Stimulated activated naive CD8-positive, alpha-beta T cell treated with anti-CD3 and anti-CD28 coated beads, Interleukin-15, Interleukin-2, amounts not matched to agents 100 U/mL and 50 U/mL, for 24 hours (primary cell): Measurements from ENCODE around the gene RNF10.
"Not testable (repeated sequence)": the region's sequence is repeated elsewhere in the genome, so short reads cannot be mapped to it uniquely, and the experiment has no call there.

Experiments
- ATAC-seq: fragments of 150-1000 bp; cut with Tn5 transposase; one replicate; pipeline ENCODE4 v1.10.0; 2021
- DNase-seq: peaks from one replicate; pipeline ENCODE4 v3.0.0; 2021

RNF10 gene

DNA sequence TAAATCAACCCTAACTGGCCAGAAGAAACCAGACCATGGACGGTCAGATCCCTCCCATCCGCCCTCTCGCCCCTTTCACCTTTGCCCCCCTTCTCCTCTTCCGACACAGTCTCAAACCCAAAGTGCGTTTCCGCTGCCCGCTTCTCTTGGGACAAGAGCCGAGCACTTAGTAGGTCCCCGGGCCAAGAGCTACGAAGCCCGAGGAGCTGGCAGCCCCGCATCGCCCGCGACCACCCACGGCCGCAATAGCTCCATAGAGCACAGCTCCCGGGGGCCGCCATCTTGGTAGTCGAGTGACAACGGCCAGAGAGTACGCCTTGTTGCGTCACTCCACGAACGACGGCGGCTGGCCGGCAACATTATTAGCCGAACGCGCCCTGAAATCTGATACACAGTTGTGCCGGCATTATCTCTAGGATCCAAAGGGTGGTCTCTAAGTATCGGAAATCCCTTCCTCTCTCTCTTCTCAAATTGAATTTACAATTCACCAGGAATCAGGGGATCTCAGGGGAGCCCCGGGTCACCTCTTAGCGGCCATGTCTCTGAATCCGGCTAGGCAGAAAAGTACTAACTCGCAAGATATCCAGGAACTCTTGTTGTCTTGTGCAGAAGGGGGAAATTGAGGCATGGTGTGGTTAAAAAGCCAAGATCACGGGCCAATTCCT, 5.2 kb upstream of the RNF10 start, which contains the start of gene COQ5:
Gene COQ5 (minus strand): TSS at position 298 of the 665 bp plus-strand sequence. CDS start 17 bp downstream, at position 281.
- ATAC-seq: peak; percentile 96
- DNase-seq: peak; percentile 89

DNA sequence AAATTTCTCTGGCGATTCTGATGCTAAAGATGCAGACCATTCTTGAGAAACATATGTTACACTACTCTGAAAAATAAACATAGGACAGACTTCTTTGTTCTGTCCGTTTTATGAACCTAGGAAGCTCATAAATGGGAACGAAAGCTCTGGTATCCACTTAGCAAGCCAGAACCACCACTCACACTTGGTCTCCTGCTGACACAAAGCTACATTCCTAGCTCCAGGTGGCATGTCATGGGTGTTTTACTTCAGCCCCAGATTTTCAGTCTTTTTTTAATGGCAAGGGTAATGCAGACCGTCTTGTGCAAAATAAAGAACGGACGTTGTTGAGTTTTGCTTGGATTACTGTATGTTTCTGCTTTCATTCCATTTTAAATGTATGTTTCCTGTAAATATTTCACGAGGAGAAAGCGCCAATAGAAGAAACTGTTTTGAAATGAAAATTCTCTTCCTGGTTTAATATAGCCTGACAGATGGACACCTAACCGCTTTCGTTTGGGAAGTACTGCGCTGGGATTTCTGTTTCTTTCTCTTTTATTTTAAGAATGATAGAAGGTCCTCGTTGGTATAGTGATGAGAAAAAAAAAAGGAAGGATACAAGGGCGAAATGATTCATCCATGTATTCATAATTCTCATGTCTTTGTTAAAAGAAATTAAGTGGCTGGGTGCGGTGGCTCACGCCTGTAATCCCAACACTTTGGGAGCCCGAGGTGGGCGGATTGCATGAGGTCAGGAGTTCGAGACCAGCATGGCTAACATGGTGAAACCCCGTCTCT, 4.3 kb upstream of the RNF10 start:
- DNase-seq: peak; percentile 23
- no peak for ATAC-seq

DNA sequence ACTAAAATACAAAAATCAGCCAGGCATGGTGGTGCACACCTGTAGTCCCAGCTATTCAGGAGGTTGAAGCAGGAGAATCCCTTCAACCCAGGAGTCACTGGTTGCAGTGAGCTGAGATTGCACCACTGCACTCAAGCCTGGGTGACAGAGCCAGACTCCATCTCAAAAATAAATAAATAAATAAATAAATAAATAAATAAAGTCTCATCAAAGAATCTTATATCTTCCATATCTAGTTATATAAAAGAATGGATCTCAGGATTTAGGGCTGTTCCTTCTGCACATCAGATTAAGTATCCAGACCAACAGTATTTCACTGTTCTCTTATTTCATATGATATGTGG, 3.8 kb upstream of the RNF10 start:
- DNase-seq, ATAC-seq: not testable (repeated sequence)

DNA sequence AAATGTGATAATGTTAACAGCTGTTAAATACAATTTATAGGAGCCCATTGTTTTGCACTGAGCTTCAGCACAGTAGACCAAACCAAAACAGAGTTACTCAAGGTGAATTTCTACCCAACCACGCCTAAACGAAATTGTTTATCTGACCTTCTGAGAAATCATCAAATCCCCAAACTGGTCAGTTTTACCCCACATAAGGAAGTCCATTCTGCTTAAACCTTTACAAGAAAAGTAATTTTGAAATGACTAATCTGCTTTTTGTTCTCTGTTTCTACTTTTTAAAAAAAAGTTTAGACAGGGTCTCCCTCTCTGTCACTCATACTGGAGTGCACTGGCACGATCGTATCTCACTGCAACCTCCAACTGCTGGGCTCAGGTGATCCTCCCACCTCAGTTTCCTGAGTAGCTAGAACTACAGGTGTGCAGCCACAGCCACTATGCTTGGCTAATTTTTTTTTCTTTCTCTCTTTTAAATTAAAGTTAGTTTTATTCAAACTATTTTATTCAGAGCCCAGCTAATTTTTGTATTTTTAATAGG, 1.4 kb upstream of the RNF10 start:
- no peak for ATAC-seq
- no peak for DNase-seq

DNA sequence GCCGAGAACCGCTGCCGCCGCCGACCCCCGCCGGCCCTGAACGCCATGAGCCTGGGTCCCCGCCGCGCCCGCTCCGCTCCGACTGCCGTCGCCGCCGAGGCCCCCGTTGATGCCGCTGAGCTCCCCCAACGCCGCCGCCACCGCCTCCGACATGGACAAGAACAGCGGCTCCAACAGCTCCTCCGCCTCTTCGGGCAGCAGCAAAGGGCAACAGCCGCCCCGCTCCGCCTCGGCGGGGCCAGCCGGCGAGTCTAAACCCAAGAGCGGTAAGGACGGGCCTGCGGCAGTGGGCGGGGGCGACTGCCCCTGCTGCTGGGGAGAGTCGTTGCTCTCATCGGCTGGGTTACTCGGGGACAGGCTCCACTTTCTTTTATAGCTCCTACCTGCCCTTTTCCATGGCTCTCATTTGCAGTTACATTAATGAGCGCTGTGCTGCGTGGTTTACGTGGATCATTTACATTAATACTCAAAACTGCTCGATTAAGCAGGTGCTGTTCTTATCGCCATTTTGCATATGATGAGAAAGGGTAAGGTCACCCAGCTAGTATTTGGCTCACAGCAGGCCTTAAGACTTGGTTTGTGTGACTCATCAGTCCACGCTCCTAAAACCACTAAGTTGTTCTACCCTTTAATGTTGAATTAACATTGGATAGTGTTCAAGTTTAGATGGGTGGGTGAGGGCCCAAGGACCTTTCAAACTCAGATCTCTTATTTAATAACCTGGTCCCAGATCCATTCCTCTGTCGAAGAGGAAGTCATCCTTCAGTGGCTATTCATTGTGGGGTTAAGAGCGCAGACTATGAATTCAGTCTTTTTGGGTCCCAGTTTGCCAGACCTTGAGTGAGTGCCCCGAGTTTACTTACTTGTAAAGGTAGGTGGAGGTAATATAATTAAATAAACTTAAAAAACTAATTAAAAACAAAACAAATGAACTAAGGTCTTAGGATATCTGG, 823 bp downstream of the RNF10 start:
- ATAC-seq: peak; percentile 75

DNA sequence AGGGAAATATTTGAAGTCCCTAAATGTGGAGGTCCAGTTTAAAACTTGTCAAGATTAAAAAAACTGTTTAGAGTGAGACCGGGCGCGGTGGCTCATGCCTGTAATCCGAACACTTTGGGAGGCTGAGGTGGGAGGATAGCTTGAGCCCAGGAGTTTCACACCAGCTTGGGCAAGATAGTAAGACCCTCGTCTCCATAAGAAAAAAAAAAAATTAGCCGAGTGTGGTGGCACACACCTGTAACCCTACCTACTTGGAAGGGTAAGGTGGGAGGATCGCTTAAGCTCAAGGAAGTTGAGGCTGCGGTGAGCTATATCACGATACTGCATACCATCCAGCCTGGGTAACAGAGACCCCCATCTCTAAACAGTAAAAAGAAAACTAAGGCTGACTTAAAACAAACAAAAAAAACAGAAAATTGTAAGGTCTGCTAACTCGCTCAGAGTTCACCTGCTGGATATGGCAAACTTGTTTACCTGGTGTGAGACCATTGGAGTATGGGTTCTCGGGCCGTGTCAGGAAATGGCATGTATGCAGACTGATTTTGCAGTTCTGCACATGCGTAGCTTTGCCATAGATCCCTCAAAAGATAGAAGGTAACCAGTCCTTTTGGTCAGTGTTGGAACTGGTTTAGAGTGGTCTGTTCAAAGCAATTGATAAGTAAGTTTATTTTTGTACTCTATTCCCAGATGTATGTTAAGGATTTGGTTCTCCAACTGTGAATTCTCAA, 2.1 kb downstream of the RNF10 start:
- ATAC-seq: no peak
- peak; percentile 24 for DNase-seq

More for the DNA sequence above, 823 bp downstream of the RNF10 start:
- peak; percentile 59 for DNase-seq

DNA sequence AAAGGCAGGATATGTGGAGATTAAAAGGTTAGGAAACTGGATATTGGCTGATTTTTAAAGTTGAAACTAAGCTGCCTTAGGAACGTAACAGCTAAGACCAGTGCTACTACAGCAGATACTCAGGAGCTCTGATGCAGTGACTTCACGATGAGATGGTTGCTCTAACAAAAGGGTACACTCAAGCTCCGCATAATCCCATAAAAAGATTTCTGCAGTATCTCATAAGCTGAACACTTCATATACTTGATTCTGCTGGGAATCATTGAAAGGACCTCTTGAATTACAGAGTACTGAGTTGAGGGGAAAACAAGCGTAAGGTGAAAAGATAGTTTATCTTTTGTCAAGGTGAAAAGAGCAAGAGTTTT, 3.7 kb downstream of the RNF10 start:
- DNase-seq (no peak), ATAC-seq (no peak)

DNA sequence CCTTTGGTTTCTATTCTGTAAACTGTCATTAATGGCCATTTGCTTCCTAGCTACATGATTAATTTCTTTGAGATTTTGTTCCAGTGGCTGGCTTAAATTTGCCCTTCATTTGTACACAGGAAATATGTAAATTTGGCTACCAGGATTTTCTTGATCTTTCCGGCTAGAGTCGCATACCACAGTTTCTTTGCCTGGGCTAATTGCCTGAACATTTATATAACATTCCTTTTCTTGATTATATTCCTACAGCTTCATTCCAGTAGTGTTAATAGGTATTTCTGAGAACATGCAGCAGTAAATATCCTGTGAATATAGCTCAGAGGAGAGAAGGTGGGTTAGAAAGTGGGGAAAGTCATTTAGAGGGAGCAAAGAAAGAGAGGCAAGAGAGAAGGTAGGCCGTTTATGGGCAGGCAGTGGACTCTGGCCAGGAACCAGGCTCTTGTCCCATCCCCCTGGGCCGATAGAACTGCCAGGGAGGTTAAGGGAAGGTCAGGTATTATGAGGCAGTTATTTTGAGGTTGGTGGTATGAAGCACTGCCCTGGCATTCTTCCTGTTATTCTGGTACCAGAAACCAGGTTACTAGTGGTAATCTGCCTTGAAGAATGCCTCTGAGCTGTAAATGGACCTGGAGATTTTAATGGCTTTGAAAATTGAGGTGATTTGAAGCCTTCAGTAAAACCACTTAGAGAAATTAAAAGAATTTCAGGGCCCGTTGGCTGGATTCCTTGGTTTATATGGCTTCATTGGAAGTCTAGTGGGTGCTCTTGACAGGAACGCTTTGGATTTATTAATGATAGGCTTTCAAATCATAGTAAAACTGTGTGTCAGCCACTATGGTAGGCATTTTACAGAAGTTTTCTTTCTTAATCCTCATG, 4.4 kb downstream of the RNF10 start:
- DNase-seq: no peak

DNA sequence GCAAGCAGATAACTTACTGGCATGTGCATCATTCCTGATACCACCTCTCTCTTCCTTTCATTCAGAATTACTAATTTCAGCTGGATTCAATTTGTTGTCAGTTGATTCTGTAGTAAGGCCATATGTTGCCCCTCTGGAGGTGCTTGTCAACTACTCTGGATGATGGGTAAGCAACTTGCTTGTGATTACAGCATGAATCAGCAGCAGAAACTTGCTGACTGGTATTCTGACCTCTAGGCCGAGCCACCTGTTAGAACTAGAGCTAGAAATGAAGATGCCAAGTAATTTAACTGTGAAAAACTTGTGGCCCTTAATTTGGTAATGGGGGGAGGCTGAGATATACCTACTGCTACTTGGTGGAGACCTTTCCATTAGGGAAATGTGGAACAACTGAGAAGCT, 5.1 kb downstream of the RNF10 start:
- DNase-seq (no peak), ATAC-seq (no peak)

More for the DNA sequence above, 4.4 kb downstream of the RNF10 start:
- ATAC-seq: no peak

DNA sequence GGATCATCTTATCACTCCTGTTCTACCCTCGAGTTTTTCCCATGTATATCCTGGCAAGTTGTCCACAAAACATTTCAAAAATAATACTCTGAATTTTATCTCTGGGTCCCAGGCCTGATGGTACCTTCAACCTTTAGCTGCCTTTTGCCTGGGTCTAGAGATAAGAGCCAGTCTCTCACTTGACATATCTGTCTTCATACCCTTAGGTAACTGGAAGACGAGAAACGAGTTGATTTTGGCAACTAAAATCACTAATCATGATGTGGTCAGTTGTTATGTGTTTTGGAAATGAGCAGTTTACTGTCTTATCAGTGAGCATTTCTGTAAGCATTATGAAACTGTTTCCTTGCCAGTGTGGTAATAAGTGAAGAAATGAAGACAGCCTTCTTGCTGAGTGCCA, 6.3 kb downstream of the RNF10 start:
- ATAC-seq: no peak

DNA sequence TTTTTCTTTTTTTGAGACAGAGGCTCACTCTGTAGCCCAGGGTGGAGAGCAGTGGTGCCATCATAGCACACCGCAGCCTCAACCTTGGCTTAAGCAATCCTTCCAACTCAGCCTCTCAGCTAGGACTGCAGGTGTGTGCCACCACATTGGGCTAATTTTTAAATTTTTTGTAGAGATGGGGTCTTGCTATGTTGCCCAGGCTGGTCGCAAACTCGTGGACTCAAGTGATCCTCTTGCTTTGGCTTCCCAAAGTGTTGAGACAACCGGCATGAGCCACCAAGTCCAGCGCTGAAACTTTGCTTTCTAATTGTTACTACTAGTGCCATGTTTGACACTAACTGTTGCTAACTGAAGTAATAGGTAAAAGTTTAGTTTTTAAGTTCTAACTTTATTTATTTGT, 8.0 kb downstream of the RNF10 start:
- no peak for ATAC-seq
- no peak for DNase-seq

More for the DNA sequence above, 6.3 kb downstream of the RNF10 start:
- no peak for DNase-seq

DNA sequence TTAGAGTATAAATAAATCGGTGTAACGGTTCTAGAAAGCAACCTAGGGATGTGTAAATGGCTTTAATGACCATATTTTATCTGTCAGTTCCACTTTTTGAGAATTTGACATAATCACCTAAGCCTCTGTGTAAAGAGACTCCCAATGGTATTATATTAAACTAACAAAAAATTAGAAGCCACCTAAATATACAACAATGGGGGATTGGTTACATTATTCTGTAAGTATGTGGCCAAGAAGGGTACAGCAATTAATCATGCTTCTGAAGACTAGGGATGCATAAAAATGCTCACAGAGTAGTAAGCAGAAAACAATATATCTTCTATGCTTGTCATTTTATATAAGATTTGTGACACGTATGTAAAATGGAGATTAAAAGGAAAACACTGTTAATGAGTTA, 10.5 kb downstream of the RNF10 start:
- ATAC-seq (no peak), DNase-seq (no peak)

DNA sequence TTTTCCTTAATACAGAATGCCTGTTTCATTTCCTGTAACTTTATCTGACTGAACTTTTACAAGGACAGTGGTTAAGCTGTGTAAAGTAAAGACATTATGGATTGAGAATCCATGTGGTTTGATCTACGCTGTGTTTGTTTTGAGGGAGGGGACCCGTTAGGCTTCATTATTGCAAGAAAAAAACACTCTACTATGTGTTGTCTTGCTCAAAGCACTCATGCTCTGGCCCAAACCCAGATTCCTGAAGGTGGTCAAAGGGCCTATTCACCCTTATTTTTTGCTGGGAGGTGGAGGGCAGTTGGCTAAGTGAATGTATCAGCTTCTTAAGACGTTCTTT, 11.9 kb downstream of the RNF10 start:
- no peak for DNase-seq
- no peak for ATAC-seq

DNA sequence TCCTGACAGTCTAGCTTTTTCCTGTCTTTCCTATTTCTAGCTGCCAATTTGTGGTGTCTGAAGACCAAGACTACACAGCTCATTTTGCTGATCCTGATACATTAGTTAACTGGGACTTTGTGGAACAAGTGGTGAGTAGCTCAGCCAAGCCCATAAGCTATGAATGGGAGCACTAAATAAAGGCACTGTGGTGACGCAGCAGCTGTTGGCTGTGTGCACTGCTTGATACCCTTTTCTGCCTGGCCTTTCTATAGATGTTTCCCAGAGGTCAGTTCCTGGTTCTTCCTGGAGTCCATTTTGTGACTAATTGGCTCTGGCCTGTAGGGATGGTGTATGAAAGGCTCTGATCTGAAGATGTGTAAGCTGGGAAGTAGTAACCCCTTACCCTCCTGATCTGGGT, 20.5 kb downstream of the RNF10 start:
- ATAC-seq: no peak
- DNase-seq: no peak

DNA sequence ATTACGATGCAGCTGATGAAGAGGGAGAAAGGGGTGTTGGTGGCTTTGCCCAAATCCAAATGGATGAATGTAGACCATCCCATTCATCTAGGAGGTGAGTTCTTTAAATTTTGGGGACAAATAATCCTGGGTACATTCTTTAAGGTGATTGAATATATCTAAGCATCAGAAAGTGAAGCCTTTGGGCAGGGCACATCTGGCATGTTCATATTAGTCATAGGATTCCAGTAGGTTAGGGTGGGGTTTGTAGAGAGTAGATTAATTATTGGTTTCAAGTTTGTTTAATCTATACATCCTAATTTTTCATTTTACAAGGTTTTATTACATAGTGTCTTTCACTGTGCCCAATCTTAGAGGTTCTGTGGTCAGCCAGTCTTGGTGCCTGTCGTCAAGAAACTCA, 23.4 kb downstream of the RNF10 start:
- DNase-seq: no peak
- no peak for ATAC-seq

DNA sequence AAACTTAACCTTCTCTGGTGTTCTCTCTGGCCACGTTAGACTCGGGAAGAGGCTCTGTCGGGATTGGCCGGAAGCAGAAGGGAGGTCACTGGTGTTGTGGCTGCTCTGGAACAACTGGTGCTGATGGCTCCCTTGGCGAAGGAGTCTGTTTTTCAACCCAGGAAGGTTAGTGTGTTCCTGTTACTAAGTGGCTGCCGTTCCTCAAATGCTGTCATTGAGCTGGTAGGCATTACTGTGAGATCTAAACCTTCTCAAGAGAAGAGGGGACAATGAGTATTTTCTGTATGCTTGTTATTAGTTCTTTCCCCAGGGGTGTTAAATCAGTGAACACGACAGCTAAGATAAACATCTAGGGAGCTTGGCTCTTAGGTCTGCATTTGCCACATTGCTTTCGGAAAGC, 28.8 kb downstream of the RNF10 start:
- DNase-seq (no peak), ATAC-seq (no peak)

DNA sequence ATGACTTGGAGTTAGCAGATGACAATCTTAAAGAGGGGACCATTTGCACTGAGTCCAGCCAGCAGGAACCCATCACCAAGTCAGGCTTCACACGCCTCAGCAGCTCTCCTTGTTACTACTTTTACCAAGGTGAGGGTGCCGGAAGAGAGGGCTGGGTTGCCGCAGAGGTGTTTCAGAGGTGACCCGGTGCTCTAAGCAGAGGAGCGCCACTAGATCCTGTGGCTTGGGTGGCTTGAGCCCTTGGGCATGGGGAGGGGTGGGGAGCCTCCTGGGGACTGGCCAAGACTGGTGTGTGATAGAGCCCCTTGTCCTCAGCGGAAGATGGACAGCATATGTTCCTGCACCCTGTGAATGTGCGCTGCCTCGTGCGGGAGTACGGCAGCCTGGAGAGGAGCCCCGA, 29.3 kb downstream of the RNF10 start:
- DNase-seq (no peak), ATAC-seq (no peak)

DNA sequence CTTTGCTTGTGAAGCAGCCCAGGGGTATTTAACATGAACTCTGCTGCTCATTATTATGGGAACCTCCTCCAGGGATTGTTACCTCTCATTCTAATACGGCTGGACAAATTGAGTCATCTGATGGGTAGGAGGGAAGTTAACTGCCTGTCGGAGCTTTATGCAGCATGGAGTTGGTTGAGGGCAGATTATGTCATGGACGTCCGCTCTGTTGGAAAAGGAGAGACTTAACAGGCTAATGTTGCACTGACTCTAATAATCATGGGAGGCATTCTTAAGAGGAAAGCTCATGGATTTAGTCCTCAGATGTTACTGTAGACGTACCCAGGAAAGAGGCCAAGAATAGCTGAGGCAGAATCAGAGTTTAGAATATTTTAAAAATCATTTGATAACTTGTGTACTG, 37.1 kb downstream of the RNF10 start:
- DNase-seq (no peak), ATAC-seq (no peak)

DNA sequence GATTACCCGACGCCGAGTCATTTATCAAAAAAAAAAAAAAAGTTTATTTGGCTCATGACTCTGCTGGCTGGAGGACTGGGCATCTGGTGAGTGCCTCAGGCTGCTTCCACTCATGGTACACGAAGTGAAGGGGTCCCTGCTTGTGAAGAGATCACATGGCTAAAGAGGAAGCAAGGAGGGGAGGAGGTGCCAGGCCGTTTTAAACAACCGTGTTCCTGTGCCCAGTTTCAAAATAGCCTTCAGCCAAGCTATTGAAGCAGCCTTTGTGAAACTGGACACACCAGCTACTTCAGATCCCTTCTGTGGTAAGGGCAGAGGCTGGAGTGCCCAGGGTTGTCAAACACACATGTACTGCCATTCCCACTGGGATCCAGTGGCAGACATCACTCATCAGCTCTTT, 39.4 kb downstream of the RNF10 start:
- ATAC-seq: no peak
- no peak for DNase-seq

DNA sequence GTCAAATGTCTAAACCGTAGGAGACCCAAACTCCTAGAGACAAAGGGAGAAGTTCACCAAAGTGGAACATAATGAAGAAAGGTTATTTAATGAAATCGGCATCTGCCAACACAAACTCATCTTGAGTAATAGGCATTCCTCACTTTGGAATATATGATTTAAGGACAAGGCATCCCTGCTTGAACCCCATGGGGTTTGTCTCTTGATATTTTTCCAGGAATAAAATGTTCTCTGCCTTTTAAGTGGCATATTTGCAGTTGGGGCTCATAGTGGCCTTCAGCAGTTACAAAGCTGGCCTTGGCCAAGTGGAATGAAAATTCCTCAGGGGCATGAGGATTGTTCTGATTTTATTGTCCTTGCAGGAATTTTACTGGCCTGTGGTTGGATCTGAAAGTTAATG, 40.0 kb downstream of the RNF10 start:
- DNase-seq (no peak), ATAC-seq (no peak)

DNA sequence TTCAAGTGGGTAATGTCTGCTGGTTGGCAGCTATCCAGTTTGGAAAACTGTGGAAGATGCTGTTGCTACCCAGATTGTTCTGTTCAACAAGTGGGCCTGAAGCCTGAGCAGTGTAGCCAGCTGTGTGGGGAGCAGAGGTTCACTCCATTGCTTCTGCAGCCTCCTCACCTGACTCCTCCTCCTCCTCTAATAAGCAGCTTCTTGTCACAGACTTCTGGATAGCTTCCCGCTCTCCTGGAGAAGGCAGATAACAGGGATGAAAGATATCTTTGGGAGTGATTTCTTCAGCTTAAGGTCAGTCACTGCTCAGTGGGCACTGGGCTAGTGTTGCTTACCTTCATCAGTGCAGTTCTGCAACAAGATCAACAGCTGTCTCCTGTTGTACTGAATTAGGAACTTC, 45.0 kb downstream of the RNF10 start:
- ATAC-seq (no peak), DNase-seq (no peak)
